Measurements from ENCODE around the gene MAP3K5.

MAP3K5 gene

GRCh38 chr6:136754820-136755219, 37.5 kb downstream of the MAP3K5 start:
- TF ChIP-seq EZH2phosphoT487 (conservative IDR thresholded peaks at IDR 0.05; ENCODE audit: low read length): no peak
- no peak for TF ChIP-seq CTCF (IDR thresholded peaks at IDR 0.05; ENCODE audit: insufficient read depth, low read length, poor library complexity, severe bottlenecking)
- Histone ChIP-seq H3K9ac (ENCODE audit: low read length) (no peak overlapping the region), H3F3A (ENCODE audit: insufficient read depth) (no peaks in the 10 kb centered on the region), H3K27ac (ENCODE audit: low read depth, low read length) (no peak overlapping the region), H3K79me2 (ENCODE audit: insufficient read depth, low read length) (no peaks in the 10 kb centered on the region), H3K9me3 (ENCODE audit: insufficient read depth, low read length) (no peaks in the 10 kb centered on the region), H3K27me3 (ENCODE audit: low read length) (no peaks in the 10 kb centered on the region), H3K9me2 (replicated peaks; ENCODE audit: insufficient read depth, low read length) (no peaks in the 10 kb centered on the region), H2AFZ (ENCODE audit: low read depth, low read length, severe bottlenecking) (no peak overlapping the region), H3K4me3 (ENCODE audit: insufficient read depth, low read length, poor library complexity, severe bottlenecking) (no peak overlapping the region), H4K20me1 (ENCODE audit: low read depth, low read length) (no peaks in the 10 kb centered on the region), H3K4me2 (ENCODE audit: low read depth, low read length, poor library complexity, severe bottlenecking) (no peak overlapping the region), H3K36me3 (ENCODE audit: low read length) (no peaks in the 10 kb centered on the region)

DNA sequence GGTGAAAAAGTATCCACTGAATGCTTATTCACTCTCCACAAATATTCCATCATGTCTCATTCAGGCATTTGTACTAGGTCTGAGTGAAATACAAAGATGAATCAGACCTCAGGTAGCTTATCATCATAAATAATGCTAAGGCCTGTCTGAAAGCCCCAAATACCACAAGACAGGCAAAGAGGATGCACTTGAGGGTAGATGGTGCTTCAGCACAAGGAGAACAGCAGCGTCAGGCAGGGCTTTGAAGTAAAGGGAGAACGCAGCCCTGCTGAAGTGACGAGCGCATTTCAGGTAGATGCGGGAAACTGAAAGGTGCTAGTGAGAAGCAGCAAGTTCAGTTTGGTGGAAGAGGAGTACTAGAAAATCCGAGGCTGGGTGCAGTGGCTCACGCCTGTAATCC, 38.7 kb downstream of the MAP3K5 start:
- TF ChIP-seq CTCF (IDR thresholded peaks at IDR 0.05; ENCODE audit: insufficient read depth, low read length, poor library complexity, severe bottlenecking) (no peak), EZH2phosphoT487 (conservative IDR thresholded peaks at IDR 0.05; ENCODE audit: low read length) (no peak)
- Histone ChIP-seq H3K27ac (ENCODE audit: low read depth, low read length) (no peak overlapping the region), H3K9me2 (replicated peaks; ENCODE audit: insufficient read depth, low read length) (no peaks in the 10 kb centered on the region), H3K36me3 (ENCODE audit: low read length) (no peaks in the 10 kb centered on the region), H3F3A (ENCODE audit: insufficient read depth) (no peaks in the 10 kb centered on the region), H2AFZ (ENCODE audit: low read depth, low read length, severe bottlenecking) (no peak overlapping the region), H3K27me3 (ENCODE audit: low read length) (no peaks in the 10 kb centered on the region), H3K9ac (ENCODE audit: low read length) (no peak overlapping the region), H3K4me2 (ENCODE audit: low read depth, low read length, poor library complexity, severe bottlenecking) (no peak overlapping the region), H3K79me2 (ENCODE audit: insufficient read depth, low read length) (no peaks in the 10 kb centered on the region), H4K20me1 (ENCODE audit: low read depth, low read length) (no peaks in the 10 kb centered on the region), H3K4me3 (ENCODE audit: insufficient read depth, low read length, poor library complexity, severe bottlenecking) (no peak overlapping the region), H3K9me3 (ENCODE audit: insufficient read depth, low read length) (no peaks in the 10 kb centered on the region)

DNA sequence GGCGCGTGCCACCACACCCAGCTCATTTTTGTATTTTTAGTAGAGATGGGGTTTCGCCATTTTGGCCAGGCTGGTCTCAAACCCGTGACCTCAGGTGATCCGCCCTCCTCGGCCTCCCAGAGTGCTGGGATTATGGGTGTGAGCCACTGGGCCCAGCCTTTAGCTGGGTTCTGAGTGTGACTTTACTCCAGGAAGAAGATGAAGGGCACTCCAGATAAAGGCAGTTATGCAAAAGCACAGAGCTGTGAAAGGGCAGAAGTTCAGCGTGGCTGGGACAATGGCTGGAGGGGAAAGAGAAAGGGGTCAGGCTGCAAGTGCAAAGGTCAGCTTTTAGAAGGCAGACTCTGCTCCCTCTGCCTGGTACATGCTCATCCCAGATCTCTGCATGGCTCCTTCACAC, 39.7 kb downstream of the MAP3K5 start:
- no peak overlapping the region for H3K4me2 ChIP-seq (ENCODE audit: low read depth, low read length, poor library complexity, severe bottlenecking)

More for the DNA sequence above, 39.7 kb downstream of the MAP3K5 start:
- Histone ChIP-seq H3K9me2 (replicated peaks; ENCODE audit: insufficient read depth, low read length) (no peaks in the 10 kb centered on the region), H3K9ac (ENCODE audit: low read length) (no peak overlapping the region), H3F3A (ENCODE audit: insufficient read depth) (no peaks in the 10 kb centered on the region), H3K27ac (ENCODE audit: low read depth, low read length) (no peak overlapping the region), H3K4me3 (ENCODE audit: insufficient read depth, low read length, poor library complexity, severe bottlenecking) (no peak overlapping the region), H3K79me2 (ENCODE audit: insufficient read depth, low read length) (no peaks in the 10 kb centered on the region), H2AFZ (ENCODE audit: low read depth, low read length, severe bottlenecking) (no peak overlapping the region), H3K9me3 (ENCODE audit: insufficient read depth, low read length) (no peaks in the 10 kb centered on the region), H4K20me1 (ENCODE audit: low read depth, low read length) (no peaks in the 10 kb centered on the region), H3K27me3 (ENCODE audit: low read length) (no peaks in the 10 kb centered on the region), H3K36me3 (ENCODE audit: low read length) (no peaks in the 10 kb centered on the region)
- TF ChIP-seq EZH2phosphoT487 (conservative IDR thresholded peaks at IDR 0.05; ENCODE audit: low read length) (no peak), CTCF (IDR thresholded peaks at IDR 0.05; ENCODE audit: insufficient read depth, low read length, poor library complexity, severe bottlenecking) (no peak)
